ENCODE measurements around the gene LRG1. TPM values are rescaled to one million over a fixed set of nuclear protein-coding genes. Genes with fewer than 3 reads are reported as not detected.

The LRG1 gene
- total RNA-seq (2014; rRNA removed; shearing (Covaris generic)): 0.64 TPM in 1 of 2 replicates, not detected in the other

- DNase-seq (ENCODE audit: low read depth): no peak
These were observed at the start of gene LRG1 for GRCh38 chr19:4539693-4540581. Gene LRG1 (minus strand): TSS chr19:4540036. CDS start chr19:4540013, 23 bp downstream.

GRCh38 chr19:4588291-4588761, 48.5 kb upstream of the LRG1 start:
- DNase-seq (ENCODE audit: low read depth): no peak

GRCh38 chr19:4587527-4587926, 47.7 kb upstream of the LRG1 start:
- no peak for DNase-seq (ENCODE audit: low read depth)

- DNase-seq (ENCODE audit: low read depth): no peak
These were observed 46.9 kb upstream of the LRG1 start for GRCh38 chr19:4586691-4587090.

GRCh38 chr19:4586245-4586644, 46.4 kb upstream of the LRG1 start:
- no peak for DNase-seq (ENCODE audit: low read depth)

GRCh38 chr19:4585556-4585955, 45.7 kb upstream of the LRG1 start:
- DNase-seq (ENCODE audit: low read depth): no peak

GRCh38 chr19:4584670-4585460, 45.0 kb upstream of the LRG1 start:
- DNase-seq (ENCODE audit: low read depth): no peak

GRCh38 chr19:4583961-4584669, 44.3 kb upstream of the LRG1 start:
- DNase-seq (ENCODE audit: low read depth): no peak

- peak; percentile 82 for DNase-seq (ENCODE audit: low read depth)
These were observed 43.4 kb upstream of the LRG1 start for GRCh38 chr19:4582980-4583842.

- DNase-seq (ENCODE audit: low read depth): peak; percentile 30
These were observed 42.1 kb upstream of the LRG1 start for GRCh38 chr19:4581666-4582553.

GRCh38 chr19:4580961-4581665, 41.3 kb upstream of the LRG1 start:
- no peak for DNase-seq (ENCODE audit: low read depth)

GRCh38 chr19:4580021-4580901, 40.4 kb upstream of the LRG1 start:
- no peak for DNase-seq (ENCODE audit: low read depth)

- no peak for DNase-seq (ENCODE audit: low read depth)
These were observed 39.6 kb upstream of the LRG1 start for GRCh38 chr19:4579389-4579788.

GRCh38 chr19:4578552-4579248, 38.9 kb upstream of the LRG1 start:
- DNase-seq (ENCODE audit: low read depth): no peak

- DNase-seq (ENCODE audit: low read depth): peak; percentile 59
These were observed 37.4 kb upstream of the LRG1 start for GRCh38 chr19:4577020-4577782.

- peak; percentile 58 for DNase-seq (ENCODE audit: low read depth)
These were observed 36.4 kb upstream of the LRG1 start for GRCh38 chr19:4576016-4576933.

All from M059J (cell line).